ENCODE results near the gene FCHO1.
A peak's percentile ranks its signal among the peaks of the same experiment; 100 is the strongest.

The FCHO1 gene, protein sequence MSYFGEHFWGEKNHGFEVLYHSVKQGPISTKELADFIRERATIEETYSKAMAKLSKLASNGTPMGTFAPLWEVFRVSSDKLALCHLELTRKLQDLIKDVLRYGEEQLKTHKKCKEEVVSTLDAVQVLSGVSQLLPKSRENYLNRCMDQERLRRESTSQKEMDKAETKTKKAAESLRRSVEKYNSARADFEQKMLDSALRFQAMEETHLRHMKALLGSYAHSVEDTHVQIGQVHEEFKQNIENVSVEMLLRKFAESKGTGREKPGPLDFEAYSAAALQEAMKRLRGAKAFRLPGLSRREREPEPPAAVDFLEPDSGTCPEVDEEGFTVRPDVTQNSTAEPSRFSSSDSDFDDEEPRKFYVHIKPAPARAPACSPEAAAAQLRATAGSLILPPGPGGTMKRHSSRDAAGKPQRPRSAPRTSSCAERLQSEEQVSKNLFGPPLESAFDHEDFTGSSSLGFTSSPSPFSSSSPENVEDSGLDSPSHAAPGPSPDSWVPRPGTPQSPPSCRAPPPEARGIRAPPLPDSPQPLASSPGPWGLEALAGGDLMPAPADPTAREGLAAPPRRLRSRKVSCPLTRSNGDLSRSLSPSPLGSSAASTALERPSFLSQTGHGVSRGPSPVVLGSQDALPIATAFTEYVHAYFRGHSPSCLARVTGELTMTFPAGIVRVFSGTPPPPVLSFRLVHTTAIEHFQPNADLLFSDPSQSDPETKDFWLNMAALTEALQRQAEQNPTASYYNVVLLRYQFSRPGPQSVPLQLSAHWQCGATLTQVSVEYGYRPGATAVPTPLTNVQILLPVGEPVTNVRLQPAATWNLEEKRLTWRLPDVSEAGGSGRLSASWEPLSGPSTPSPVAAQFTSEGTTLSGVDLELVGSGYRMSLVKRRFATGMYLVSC

DNA sequence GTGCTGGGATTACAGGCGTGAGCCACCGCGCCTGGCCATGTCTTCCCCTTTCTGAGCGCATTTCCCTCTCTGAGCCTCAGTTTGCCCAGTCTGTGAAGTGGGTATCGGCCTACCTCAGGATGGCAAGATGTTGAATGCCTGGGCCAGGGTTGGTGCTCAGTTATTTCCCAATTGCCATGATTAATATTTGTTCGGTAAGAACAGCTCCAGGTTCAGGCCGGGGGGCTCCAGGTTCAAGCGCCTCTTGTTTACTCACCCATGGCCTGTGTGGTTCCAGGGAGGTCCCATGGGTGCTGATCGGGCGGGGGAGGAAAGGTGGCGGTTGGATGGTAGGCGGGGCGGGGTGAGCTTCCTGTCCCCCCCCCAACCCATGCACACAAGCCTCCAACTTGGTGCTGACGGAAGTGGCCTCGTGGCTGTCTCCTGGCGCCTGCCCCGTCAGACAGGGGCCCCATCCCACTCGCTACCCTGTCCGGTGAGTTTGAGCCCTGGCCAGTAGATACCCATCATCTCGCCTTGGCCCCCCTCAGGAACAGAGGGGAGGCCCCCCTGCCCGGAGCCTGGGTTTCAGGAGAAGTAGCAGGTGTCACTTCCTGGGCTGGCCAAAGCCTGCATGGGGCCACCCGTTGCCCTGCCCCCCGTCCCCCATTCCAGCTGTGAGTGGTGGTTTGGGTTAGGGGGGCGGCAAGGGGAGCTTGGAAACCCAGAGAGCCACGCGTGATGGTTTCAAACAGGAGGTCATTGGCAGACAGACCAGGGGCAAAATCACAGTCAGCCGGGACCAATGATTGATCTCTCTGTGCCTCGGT lies at the start of gene FCHO1:
FCHO1 (plus strand) TSS at position 375 of the 809 bp plus-strand sequence. CDS start 3,688 bp downstream, outside the sequence.
- peak; percentile 86 to 89 for DNase-seq

DNA sequence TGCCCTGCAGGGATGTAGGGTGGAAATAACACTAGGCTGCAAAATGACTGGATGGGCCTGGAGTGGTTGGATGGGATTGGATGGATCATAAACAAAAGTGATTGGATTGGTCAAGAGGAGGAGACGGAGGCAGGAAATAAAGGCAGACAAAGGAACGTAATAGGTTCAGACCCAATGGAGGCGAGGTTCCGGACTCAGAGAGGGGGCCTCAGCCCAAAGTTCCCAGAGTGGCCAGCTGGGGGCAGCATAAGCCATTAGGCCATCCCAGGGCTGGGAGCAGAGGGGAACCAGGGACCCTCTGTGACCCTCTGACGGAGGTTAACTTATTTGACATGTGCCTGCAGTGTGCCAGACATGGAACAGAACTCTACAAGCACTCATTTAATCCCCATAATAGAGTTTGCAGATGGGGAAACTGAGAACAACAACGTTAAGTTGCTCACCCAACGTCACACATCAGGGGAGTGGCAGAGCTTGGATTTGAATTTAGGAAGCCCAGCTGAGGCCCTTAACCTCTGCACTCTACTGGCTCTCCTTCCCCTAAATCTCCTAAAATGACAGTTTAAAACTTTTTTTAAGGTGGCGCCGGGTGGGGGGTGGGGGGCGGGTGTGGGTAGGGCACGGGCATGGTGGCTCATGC lies 47.3 kb upstream of the FCHO1 start:
- peak; percentile 63 to 71 for DNase-seq

DNA sequence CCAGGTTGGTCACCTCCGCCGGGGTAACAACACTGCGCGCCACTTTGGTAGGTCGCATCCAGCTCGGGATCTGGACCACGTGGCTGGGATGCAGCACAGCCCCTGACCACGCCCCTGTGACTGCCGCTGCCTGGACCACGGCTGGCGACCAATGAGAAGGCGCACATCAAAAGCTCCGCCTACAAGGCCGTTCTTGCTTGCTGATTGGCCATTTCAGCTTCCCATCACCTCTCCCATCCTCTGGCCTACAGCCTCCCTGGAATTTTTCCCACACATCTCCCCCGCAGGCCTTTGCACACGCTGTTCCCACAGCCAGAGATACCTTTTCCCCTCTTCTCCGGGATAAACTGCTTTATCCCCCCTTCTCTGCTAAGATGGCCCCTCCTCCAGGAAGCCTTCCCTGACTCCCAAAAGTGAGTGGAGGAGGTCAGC lies 44.5 kb upstream of the FCHO1 start:
- no peak for DNase-seq

DNA sequence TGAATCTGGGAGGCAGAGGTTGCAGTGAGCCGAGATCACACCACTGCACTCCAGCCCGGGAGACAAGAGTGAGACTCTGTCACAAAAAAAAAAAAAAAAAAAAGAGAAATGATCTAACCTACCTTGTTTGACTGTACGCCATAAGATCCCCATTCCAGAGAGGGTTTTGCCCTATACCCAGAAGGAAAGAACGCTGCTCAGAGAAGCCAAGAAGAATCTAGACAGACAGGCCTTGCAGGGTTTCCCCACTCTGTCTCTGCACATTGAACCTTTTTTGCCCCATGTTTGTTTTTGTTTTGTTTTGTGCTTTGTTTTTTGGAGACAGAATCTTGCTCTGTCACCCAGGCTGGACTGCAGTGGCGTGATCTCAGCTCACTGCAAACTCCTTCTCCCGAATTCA lies 39.4 kb upstream of the FCHO1 start:
- no peak for DNase-seq

DNA sequence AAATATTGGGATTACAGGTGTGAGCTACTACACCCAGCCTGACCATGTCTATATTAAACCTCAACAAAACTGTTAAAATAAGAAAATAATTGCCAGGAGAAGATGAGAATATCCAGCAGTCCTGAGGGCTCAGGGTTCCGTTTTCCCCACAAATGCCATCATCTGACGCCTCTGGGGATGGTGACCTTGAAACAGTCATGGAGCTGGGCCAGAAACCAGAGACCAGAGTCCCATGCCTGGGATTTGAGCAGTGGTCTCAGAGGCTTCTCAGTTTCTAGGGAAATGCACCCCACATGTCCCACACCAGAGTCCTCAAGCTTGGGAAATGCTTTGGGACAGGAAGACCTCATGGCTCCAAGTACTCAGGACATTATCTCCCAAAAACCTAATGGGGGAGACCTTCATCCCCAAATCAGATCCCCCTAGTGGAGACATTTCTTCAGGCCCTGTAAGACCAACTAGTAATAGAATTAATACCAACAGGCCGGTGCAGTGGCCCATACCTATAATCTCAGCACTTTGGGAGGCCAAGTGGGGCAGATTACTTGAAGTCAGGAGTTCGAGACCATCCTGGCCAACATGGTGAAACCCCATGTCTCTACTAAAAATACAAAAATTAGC lies 34.9 kb upstream of the FCHO1 start:
- no peak for DNase-seq

DNA sequence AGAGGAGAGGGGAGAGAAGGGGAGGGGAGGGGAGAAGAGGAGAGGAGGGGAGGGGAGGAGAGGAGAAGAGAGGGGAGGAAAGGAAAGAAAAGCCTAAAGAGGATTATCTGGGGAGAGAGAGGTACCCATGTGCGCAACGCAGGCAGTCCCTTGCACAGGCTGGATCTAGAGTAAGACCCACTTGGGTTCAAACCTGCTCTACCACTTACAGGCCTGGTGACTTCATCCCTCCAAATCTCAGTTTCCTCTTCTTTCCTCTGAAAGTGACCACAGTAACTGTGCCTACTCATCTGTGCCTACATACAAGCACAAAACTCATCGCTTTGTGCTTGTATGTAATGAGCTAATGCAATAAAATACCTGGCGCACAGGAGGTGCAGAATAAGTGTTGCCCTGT lies 32.7 kb upstream of the FCHO1 start:
- DNase-seq: no peak

DNA sequence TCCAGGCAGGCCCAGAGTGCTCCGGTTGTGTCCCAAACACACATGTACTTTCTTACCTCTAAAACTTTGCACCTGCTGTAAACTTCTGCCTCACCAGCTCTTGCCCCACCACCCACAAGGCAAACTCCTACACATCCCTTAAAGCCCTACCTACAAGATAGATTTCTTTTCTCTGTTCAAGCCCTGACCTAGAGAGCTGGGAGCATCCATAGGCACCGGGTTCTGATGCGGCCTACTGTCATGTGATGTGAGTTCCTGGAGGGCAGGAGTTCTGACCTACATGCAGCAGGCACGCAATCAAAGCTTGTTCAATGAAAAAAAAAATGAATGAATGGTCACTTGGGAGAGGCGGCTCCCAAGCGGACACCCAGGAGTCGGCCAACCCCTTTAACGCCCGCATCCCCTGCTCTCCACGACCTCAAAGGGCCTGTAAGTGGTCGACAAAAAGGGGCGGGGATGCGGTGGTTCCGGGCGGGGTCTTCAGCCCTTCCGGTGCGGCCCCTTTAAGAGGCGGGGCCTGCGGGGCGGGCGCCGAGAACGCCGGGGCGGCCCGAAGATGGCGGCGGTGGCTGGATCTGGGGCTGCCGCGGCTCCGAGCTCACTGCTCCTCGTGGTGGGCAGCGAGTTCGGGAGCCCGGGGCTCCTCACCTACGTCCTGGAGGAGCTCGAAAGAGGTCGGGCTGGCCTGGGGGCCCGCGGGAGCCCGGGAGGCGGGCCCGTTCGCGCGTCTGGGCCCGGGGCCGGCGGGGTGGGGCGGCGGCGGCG lies 32.1 kb upstream of the FCHO1 start, which contains the start of gene MAP1S:
MAP1S (plus strand) TSS at position 534 of the 765 bp plus-strand sequence; CDS start at position 557, 23 bp downstream.
- DNase-seq: peak; percentile 59 to 66

DNA sequence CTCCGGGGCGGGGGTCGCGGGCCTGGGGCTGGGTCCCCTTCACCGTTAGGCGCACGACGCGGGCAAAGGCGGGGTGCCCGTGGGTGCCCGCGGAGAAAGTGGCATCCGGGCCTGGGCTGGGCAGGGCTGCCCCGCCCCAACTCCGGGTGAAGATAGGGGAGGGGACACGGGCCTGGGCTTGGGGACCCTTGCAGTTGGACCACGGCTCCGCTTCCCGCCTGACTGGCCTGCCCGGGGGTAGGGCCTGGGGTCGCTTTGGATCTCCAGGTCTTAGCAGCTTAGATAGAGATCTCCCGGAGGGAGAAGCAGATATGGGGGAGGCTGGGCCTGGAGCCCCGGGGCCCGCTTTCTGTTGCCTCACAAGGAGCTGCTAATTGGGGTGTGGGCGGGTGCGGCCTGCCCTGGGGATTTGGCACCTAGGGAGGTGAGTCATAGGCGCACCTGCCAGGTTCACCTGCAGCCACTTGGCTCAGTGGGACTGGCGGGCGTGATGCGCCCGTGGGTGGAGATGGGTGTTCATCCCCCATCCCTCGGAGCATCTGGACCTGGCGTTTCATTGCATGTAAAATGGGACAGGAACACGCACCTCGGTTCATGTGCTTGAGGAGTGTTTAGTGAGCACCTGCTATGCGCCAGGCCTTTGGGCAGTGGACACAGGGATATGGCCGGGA lies 31.4 kb upstream of the FCHO1 start:
- peak in 1 of 2 donors; percentile 6 for DNase-seq

DNA sequence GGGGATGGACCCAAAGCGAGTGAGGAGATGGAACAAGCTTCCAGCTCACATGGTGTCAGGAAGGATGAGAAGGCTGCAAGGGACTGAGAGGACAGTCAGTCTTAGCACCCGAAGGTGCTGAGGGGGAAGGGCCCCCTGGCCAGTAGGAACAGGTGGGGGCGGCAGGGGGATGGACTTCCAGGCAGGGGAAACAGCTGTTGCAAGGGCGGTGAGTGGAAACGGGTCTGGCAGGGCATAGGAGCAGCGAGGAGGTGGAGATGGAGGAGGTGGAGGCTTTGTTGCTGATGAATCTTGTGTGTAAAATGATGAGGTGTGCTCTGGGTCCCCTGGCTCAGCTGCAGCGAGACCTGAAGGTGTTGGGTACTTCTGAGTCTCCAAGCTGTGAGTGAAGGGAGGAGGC lies 30.8 kb upstream of the FCHO1 start:
- DNase-seq: no peak

DNA sequence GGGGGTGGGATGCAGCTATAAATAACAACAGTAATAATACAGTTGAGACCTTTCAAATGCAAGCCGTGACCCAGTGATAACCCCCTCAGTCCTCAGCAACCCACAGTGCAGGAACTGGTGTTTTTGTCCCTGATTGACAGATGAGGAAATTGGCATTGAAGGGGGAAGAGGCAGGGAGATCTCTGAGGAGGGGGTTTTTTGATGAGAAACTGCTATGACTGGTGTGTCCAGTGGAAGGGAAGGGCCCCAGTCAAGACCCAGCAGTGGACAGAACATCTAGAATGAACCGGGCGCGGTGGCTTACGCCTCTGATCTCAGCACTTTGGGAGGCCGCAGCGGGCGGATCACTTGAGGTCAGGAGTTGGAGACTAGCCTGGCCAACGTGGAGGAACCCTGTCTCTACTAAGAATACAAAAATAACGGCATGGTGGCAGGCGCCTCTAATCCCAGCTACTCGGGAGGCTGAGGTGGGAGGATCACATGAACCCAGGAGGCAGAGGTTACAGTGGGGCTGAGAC lies 30.1 kb upstream of the FCHO1 start:
- no peak for DNase-seq

DNA sequence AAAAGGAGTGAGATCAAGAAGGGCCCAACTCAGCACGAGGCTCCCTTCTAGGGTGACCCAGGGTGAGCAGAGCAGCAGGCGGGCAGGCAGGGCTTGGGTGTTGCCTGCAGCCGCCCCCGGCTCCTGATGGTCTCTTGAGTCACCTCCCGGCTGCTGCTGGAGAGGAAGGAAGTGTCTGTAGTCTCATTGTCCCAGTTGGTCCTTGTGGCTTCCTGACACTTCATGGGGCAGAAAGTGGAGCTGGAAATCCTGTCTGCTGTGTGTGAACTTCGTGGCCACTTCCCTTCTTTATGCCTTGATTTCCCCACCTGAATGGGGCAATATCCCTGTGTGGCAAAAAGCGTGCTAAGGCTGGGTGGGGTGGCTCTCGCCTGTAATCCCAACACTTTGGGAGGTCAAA lies 29.5 kb upstream of the FCHO1 start:
- DNase-seq: peak in 1 of 2 donors; percentile 40

DNA sequence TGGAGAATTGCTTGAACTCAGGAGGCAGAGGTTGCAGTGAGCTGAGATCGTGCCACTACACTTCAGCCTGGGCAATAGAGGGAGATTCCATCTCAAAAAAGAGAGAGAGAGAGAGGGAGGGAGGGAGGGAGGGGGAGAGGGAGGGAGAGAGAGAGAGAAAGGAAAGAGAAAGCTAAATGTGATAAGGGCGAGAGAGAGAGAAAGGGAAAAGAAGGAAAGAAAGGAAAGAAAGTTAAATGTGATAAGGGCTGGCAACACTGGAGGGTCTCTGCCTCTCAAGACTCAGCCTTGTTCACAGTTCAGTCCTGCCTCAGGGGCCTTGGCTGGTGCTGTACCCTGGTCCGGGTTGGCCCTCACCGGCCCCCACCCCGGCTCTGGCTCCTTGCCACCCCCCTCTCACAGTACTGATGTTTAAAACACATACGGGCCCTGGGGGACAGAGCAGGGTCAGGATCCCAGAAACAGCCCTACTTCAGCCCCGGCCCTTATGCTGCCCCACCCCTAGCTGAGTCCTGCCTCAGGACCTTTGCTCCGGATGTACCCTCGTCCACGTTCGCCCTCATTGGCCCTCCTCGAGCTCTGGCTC lies 28.5 kb upstream of the FCHO1 start:
- no peak for DNase-seq

DNA sequence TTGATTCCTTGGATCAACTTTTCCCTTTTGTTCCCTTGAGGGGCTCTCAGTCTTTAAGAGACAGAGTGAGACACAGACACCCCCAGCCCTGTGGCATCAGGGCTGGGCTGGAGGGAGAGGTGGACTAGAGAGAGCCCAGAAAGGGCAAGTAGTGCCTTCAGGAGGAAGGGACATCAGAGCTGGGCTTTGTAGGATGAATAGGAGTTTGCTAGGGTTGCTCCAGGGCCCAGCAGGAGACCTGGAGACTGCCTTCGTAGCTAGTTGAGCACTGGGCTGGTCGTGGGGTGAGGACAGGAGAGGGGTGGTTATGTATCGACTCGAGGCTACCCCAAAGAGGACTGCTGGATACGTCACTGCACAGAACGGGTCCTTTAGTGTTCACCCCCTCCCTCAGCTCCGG lies 26.6 kb upstream of the FCHO1 start:
- no peak for DNase-seq

DNA sequence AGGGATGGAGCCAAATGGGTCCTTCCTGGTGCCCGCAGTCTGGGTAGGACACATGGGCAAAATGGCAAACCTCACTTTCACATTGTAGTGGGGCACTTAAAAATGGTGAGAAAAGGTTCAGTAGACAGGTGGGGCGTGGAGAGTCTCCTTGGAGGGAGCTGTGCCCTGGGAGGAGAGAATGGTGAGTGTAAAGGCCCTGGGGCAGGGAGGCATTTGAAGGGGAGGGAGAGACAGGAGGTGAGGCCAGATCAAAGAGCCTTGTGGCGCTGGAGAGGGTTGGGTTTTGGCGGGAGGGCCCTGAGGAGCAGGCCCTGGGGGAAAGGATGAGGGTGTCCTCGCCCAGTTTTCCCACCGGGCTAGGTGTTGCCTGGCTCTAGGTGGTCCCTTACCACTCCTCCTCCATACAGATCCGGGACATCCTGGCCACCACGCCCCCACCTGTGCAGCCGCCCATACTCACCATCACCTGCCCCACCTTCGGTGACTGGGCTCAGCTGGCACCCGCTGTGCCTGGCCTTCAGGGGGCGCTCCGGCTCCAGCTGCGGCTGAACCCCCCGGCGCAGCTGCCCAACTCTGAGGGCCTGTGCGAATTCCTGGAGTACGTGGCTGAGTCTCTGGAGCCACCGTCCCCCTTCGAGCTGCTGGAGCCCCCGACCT lies 25.7 kb upstream of the FCHO1 start:
- DNase-seq: no peak

DNA sequence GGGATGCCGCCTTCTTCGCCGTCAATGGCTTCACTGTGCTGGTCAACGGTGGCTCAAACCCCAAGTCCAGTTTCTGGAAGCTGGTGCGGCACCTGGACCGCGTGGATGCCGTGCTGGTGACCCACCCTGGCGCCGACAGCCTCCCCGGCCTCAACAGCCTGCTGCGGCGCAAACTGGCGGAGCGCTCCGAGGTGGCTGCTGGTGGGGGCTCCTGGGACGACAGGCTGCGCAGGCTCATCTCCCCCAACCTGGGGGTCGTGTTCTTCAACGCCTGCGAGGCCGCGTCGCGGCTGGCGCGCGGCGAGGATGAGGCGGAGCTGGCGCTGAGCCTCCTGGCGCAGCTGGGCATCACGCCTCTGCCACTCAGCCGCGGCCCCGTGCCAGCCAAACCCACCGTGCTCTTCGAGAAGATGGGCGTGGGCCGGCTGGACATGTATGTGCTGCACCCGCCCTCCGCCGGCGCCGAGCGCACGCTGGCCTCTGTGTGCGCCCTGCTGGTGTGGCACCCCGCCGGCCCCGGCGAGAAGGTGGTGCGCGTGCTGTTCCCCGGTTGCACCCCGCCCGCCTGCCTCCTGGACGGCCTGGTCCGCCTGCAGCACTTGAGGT lies 25.0 kb upstream of the FCHO1 start:
- no peak for DNase-seq

DNA sequence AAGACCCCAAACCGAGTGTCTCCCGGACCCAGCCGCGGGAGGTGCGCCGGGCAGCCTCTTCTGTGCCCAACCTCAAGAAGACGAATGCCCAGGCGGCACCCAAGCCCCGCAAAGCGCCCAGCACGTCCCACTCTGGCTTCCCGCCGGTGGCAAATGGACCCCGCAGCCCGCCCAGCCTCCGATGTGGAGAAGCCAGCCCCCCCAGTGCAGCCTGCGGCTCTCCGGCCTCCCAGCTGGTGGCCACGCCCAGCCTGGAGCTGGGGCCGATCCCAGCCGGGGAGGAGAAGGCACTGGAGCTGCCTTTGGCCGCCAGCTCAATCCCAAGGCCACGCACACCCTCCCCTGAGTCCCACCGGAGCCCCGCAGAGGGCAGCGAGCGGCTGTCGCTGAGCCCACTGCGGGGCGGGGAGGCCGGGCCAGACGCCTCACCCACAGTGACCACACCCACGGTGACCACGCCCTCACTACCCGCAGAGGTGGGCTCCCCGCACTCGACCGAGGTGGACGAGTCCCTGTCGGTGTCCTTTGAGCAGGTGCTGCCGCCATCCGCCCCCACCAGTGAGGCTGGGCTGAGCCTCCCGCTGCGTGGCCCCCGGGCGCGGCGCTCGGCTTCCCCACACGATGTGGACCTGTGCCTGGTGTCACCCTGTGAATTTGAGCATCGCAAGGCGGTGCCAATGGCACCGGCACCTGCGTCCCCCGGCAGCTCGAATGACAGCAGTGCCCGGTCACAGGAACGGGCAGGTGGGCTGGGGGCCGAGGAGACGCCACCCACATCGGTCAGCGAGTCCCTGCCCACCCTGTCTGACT lies 24.1 kb upstream of the FCHO1 start:
- DNase-seq: no peak

DNA sequence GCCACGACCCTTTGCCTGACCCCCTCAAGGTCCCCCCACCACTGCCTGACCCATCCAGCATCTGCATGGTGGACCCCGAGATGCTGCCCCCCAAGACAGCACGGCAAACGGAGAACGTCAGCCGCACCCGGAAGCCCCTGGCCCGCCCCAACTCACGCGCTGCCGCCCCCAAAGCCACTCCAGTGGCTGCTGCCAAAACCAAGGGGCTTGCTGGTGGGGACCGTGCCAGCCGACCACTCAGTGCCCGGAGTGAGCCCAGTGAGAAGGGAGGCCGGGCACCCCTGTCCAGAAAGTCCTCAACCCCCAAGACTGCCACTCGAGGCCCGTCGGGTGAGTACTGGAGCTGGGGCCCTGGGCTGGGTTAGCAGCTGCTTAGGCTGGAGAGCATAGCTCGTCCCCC lies 23.4 kb upstream of the FCHO1 start:
- DNase-seq: no peak

DNA sequence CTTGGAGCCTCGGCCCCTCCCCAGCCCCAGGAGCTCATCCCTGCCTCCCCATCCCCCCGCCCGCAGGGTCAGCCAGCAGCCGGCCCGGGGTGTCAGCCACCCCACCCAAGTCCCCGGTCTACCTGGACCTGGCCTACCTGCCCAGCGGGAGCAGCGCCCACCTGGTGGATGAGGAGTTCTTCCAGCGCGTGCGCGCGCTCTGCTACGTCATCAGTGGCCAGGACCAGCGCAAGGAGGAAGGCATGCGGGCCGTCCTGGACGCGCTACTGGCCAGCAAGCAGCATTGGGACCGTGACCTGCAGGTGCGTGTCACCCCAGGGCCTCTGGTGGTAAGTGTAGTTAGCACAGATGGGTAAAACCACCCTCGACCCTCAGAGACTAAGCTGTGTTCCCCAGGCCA lies 18.1 kb upstream of the FCHO1 start:
- DNase-seq: no peak
